GM12878 (cell line): ENCODE measurements around the gene UROC1.

ENCODE experiments used
- CHD1 ChIP-seq: IDR thresholded peaks from 2 replicates; pipeline ENCODE4 v1.6.1; 2012; ENCODE audit warnings: low read depth, low read length, improper control_type of control experiment
- CTCF ChIP-seq, 3 experiments: IDR thresholded peaks in 2 of 3; conservative IDR thresholded peaks in 1 of 3; 2 replicates each; pipeline ENCODE4 v1.5.1; 2011; ENCODE audit warnings: low read depth in 3 of 3, low read length in 3 of 3, mild to moderate bottlenecking in 3 of 3, control low read depth in 2 of 3, moderate library complexity in 2 of 3, inconsistent platforms in 1 of 3, mixed read lengths in 1 of 3; ENCODE audit not compliant: control insufficient read depth in 2 of 3, insufficient read depth in 1 of 3; ENCODE audit errors: extremely low read depth in 1 of 3
- EZH2 ChIP-seq: IDR thresholded peaks from 2 replicates; pipeline ENCODE4 v1.6.1; 2012; ENCODE audit warnings: low read depth, mild to moderate bottlenecking, control low read depth, inconsistent platforms, low read length, borderline replicate concordance; ENCODE audit not compliant: control insufficient read depth
- POLR2AphosphoS5 ChIP-seq: IDR thresholded peaks from 2 replicates; pipeline ENCODE4 v1.6.1; 2011; ENCODE audit warnings: mild to moderate bottlenecking, low read length, inconsistent platforms
- SIN3A ChIP-seq: IDR thresholded peaks from 2 replicates; pipeline ENCODE4 v1.6.1; 2012; ENCODE audit warnings: low read depth, low read length, improper control_type of control experiment
- ZBTB11 ChIP-seq: fragments of 450-650 bp; formaldehyde crosslinking; IDR thresholded peaks from 2 replicates; pipeline ENCODE4 v1.5.0; 2022; ENCODE audit warnings: mild to moderate bottlenecking, missing genetic modification characterization

- no peak for TF ChIP-seq CTCF (IDR thresholded peaks at IDR 0.05 in 2 of 3, conservative IDR thresholded peaks at IDR 0.05 in 1 of 3; ENCODE audit: control insufficient read depth in 2 of 3, extremely low read depth in 1 of 3, insufficient read depth in 1 of 3, low read depth in 3 of 3, low read length in 3 of 3)
- no peak for TF ChIP-seq ZBTB11 (CRISPR knock-in tag)
- no peak for TF ChIP-seq CHD1
- no peak for TF ChIP-seq POLR2AphosphoS5
- no peak for TF ChIP-seq EZH2
- TF ChIP-seq SIN3A = no peak
These were observed 15.8 kb downstream of the UROC1 start for GRCh38 chr3:126501736-126502135.
